NCI-H2196 treated with DMSO at 0.1 percent for 48 hours (cell line): ENCODE measurements around the gene CLEC4G.

ENCODE experiments used
- DNase-seq: peaks from one replicate; lab custom pipeline; 2025; ENCODE audit not compliant: unreplicated experiment; lab: John Stamatoyannopoulos, UW

Gene CLEC4G

GRCh38 chr19:7699003-7699402, 32.9 kb downstream of the CLEC4G start:
- DNase-seq = no peak

DNA sequence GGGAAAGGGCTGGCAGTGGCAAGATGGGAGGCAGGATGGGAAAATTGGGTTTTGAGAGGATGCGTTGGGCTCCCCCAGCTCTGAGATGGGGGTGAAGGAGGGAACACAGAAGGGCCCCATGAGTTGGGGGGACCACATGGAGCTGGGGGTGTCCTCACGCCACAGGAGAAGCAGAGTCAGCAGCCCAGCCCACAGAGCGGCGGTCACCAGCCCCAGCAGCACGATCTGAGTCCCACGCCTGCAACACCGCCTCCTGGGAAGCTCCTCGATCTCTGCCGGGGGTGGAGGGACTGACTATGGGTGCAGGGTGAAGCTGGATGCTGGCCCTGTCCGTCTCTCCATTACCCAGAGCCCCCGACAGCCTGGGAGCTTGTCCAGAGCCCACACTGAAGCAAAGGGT, 33.3 kb downstream of the CLEC4G start:
- no peak for DNase-seq

GRCh38 chr19:7697721-7698287, 34.1 kb downstream of the CLEC4G start:
- no peak for DNase-seq

DNA sequence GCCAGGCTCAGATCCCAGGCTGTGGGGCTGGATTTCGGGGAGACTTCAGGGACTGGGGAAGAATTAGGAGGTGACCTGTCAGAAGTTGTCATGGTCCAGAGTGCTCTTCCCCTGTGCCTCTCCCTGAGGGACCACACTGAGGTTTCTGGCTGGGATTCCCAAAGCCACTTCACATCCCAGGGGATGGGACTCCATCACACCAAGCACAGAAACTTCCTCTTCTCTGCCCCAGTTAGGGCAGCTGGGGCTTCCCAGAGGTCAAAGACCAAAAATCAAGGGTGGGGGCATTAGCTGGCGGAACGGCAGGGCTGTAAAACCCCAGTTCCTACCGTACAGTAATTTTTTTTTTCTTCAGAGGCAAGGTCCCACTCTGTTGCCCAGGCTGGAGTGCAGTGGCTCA, 37.4 kb downstream of the CLEC4G start:
- DNase-seq = no peak

DNA sequence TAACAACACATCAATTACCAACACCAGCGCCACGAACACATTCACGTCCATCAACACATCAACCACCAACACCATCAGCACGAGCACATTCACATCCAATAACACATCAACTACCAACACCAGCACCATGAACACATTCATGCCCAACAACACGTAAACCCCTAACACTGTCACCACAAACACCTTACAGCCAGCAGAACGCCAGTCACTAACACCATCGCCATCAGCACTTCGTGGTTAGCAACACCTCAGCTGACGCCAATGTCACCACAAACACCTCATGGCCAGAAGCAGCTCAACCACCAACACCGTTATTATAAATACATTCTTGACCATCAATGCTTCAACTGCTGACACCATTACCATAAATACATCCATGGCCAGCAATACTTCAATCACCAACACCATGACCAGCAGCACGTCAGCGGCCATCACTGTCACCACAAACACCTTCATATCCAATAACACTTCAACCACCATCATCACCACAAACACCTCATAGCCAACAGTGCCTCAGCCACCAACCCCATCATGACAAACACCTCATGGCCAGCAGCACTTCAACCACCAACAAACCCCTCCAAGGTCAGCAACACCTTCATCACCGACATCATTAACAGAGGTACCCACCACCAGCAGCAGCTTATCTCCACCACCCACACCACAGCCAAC, 39.4 kb downstream of the CLEC4G start:
- no peak for DNase-seq

DNA sequence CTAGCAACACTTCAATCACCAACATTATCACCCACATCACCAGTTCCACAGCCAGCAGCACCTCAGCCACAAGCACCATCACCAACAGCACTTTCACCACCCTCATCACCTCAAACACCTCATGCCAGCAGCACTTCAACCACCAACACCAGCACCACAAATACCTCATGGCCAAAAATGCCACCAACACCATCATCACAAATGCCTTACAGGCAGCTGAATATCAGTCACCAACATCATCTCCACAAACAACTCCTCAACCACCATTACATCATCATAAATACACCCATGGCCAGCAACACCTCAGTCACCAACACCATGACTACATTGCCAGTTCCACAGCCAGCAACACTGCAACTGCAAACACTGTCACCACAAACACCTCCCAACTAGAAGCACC, 40.4 kb downstream of the CLEC4G start:
- no peak for DNase-seq

DNA sequence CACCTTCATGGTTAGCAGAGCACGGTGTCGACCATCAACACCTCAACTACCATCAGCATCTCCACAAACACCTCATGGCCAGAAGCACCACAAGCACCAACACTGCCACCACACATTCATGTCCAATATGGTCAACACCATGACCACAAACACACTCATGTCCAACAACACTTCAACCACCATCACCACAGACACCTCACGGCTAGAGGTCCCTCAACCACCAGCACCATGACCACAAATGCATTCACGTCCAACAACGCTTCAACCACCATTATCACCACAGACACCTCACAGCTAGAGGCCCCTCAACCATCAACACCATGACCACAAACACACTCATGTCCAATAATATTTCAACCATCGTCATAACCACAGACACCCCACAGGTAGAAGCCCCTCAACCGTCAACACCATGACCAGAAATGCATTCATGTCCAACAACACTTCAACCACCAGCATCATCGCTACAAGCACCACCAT, 41.1 kb downstream of the CLEC4G start:
- no peak for DNase-seq

DNA sequence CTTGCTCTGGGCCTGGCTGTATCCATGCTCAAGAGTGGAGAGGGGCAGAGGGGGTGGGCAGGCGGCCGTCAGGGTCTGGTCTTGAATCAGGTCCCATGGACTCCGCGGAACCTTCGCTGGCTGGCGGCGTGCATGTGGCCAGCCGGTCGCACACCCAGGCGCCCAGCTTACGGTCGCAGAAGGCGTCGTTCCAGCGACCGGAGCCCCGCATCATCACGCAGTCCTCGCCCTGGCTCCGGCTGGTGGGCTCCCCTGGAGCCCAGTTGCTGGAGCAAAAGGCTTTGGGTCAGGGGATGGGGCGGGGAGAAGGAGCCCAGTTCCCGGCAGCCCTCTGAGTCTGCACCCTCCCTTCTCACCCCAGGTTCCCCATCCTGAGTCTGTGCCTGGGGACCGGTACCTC, 42.7 kb downstream of the CLEC4G start:
- DNase-seq = no peak

GRCh38 chr19:7687177-7687576, 44.7 kb downstream of the CLEC4G start:
- DNase-seq = no peak

DNA sequence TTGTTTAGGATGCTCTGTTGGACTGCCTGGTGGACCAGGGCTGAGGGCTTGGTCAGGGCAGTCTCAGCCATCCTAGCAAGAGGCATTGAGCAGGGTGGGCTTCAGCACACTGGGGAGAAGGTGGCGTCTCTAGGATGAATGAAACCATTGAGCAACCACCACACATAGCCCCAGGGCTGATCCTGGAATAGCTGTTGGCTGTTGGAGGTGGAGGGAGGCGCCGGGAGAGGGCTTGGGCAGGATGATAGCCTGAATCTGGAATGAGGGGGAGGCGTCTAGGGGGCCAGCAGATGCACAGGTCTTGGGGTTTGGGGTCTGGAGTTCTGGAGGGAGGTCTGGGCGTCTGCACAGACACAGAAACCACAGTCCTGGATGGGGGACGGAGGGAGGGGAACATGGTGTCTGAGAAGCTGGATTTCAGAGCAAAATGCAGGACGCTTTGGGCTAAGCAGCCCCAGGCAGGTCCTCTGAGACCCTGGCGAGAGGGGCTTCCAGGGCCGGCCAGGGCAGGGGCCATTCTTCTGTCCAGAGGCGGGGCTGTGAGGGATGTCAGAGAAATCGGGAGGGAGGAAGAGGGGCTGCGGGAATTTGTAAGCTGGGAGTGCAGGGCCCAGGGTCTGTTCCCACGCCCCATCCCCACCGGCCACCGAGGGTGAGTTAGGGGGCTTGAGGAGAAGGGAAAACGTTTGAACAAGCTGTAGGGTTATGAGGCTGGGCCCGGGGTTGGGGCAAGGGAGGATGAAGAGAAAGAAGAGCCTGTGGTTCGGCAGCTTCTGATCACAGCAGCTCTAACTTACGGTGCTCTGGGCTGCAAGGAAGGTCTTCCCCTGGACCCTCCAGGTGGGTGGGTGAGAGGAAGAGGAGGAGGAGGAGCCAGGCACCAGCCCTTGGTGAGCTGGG, 46.1 kb downstream of the CLEC4G start:
- DNase-seq = no peak

DNA sequence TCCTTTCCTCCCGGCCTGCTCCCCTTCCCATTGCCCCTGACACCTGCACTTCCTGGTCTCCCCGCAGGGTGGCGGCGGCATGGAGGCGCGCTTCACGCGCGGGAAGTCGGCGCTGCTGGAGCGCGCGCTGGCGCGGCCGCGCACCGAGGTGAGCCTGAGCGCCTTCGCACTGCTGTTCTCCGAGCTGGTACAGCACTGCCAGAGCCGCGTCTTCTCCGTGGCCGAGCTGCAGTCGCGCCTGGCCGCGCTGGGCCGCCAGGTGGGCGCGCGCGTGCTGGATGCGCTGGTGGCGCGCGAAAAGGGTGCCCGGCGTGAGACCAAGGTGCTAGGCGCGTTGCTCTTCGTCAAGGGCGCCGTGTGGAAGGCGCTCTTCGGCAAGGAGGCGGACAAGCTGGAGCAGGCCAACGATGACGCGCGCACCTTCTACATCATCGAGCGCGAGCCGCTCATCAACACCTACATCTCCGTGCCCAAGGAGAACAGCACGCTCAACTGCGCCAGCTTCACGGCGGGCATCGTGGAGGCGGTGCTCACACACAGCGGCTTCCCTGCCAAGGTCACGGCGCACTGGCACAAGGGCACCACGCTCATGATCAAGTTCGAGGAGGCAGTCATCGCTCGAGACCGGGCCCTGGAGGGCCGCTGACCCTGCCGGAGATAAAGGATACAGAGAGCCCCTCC, 49.6 kb downstream of the CLEC4G start:
- DNase-seq = no peak

- DNase-seq = peak; percentile 17
Observed at GRCh38 chr19:7681340-7682174, 50.4 kb downstream of the CLEC4G start.

DNA sequence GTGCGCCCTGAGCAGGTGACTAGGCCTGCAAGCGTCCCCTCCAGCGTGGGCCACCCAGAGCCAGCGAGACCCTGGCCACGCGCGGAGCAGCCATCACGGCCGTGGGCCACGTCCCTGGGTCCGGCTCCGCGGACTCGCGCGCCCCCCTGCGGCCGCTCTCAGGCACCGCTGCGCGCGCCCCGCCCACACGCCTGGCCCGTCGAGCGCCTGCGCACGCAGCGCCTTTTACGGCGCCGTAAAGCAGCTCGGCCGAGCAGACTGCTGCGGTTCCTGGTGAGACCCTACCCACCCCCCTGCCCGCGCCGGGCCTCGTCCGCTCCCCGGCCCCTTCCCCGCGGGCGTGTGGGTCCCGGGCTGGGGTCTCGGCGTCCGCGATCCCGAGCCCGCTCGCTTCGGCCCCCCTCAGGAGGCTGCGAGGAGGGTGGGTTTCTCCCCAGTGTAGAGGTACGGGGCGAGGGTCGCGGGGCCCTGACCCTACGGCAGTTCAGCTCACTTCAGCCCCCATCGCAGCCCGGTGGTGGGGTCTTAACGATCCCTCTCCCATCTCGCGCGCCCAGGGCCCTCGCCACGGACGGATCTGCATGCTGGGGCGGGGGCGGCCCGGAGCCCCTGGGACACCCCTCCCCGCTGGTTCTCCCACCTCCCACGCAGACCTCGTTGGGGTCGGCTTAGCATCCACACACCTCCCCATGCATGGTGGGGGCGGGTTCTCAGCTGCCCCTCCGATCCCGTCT, 51.1 kb downstream of the CLEC4G start, which contains the start of gene TRAPPC5:
Gene TRAPPC5 (plus strand): TSS at position 228 of the 734 bp plus-strand sequence. CDS start 1,421 bp downstream, outside the sequence.
- DNase-seq = peak; percentile 44

DNA sequence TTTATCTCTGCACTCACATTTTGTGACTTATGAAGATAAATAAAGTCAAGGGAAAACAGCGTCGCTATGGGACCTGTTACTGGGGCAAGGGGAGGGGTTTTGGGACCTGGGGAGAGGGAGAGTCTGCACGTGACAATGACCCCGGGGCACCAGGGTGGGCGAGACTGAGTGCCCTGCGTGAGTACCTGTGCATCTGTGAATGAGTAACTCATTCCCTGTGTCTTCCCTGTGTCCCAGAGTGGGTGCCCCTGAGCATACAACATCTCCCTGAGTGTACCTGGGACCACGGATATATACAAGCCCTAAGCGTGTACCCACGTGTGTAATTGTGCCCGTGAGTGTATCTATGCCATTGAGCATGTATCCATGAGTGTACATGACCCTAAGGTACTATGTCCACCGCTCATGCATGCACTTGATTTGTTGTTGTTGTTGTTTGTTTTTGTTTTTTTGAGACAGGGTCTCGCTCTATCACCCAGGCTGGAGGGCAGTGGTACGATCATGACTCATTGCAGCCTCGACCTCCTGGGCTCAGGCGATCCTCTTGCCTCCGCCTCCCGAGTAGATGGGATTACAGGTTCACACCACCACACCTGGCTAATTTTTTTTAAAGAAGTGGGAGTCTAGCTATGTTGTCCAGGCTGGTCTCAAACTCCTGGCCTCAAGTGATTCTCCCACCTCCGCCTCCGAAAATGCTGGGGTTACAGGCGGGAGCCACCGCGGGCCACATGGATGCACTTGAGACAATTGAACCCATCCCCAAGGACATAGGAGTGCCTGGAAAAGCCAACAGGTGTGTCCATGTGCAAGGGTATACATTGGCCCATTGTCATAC, 51.9 kb downstream of the CLEC4G start:
- no peak for DNase-seq

DNA sequence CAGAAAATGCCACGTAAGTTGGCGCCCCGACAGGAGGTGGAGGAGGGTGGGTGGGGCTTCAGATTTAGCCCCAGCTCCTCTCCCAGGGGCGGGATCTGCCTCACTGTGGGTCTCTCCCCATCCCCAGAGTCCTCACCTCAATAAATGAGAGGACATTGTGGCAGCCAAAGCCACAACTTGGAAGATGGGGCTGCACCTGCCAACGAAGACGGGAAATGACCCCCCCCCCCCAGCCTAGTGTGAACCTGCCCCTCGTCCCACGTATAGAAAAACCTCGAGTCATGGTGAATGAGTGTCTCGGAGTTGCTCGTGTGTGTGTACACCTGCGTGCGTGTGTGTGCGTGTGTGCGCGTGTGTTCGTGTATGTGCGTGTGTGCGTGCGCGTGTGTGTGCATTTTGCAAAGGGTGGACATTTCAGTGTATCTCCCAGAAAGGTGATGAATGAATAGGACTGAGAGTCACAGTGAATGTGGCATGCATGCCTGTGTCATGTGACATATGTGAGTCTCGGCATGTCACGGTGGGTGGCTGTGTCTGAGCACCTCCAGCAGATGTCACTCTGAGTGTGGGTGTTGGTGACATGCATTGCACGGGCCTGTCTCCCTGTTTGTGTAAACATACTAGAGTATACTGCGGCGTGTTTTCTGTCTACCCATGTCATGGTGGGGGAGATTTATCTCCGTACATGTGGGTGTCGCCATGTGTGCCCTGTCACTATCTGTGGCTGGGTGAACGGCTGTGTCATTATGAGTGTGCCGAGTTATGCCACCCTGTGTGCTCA, 52.7 kb downstream of the CLEC4G start:
- DNase-seq = no peak
